GM21825 (cell line): ENCODE measurements around the gene CLIP1.
"Not testable (repeated sequence)": the region's sequence is repeated elsewhere in the genome, so short reads cannot be mapped to it uniquely, and the experiment has no call there.

ENCODE experiments used
- ATAC-seq: cut with Tn5 transposase; IDR thresholded peaks from one replicate; pipeline ENCODE4 v1.9.1; 2021; ENCODE audit warnings: mild to moderate bottlenecking, moderate library complexity; ENCODE audit not compliant: unreplicated experiment

The CLIP1 gene

DNA sequence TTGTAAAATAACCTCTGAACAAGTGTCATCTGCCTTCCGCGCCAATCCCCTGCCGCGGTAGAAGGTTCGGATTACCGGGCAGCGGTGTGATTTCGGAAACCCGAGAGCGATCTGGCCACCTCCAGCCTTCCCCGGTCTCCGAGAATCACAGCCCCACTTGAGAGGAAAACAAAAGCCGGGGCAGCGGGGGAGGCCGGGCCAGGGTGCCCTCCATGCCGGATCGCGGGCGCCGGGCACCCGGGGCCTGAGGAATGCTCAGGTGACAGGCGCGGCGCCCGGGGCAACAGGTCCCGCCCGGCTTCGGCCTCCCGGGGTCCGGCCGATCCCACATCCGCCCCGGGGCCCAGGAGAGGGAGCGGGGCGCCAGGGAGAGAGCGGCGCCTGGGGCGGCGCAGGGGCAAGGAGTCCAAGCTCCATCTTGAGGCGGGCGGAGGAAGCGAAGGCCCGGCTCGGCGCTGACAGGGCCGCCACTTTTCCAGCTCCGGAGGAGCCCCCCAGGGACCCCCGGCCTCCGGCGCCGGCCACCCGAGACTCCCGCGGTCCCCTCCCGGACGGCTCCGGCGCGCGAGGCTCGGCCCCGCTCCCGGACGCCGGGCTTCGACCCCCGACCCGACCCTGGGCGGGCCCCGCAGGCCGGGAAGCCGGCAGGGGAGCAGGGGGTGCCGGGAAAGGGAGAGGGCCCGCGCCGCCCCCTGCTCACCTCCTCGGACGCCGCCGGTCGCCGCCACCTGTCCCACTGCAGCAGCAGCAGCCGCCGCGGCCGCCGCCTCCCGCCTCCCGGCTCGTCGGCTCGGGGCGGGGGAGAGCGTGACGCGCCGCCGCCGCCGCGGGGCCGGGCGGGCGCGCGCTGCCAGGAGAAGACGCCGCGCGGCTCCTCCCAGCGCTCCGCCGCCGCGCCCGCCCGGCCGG, at the start of gene CLIP1:
Gene CLIP1, minus strand, starts transcription at position 849 of the 909 bp plus-strand sequence. CDS start 42,217 bp downstream, outside the sequence.
- no peak for ATAC-seq

DNA sequence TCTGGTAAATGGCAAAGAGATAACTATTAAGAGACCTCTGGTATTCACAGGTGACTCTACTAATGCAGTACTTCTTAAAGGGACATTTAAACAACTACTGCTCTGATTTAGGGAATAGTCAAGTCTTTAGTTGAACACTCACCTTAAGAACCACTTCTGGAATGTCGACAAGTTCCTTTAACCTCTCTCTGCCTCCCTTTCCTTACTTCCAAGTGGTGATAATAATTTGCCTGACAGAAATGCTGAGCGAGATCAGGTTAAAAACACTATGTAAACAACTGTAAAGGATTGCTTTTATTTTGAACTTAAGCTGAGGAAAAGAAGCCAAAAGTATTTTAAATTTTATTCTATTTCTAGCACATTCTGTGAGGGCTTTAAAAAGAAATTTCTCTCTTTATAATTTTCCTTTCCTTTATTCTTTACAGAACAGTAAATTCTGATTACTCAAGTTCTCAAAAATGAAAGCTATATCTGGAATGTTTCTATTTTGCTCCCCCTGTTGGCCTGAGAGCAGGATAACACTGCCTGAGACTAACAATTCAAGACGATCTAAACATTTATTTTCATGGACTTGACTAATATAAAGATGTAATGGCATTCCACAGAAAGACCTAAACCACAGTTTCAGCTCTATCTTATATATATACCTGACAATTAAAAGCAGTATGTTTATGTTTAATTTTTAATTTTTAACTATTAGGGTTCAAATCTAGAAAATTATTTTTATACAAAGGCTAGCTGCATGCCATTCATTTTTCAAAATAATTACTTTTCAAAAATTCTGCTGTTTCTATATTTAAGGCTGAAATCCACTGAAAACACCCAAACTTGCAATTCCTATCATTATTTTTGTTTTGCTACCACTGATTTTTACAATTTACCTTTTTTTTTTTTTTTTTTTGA, 49.1 kb upstream of the CLIP1 start:
- ATAC-seq = no peak

DNA sequence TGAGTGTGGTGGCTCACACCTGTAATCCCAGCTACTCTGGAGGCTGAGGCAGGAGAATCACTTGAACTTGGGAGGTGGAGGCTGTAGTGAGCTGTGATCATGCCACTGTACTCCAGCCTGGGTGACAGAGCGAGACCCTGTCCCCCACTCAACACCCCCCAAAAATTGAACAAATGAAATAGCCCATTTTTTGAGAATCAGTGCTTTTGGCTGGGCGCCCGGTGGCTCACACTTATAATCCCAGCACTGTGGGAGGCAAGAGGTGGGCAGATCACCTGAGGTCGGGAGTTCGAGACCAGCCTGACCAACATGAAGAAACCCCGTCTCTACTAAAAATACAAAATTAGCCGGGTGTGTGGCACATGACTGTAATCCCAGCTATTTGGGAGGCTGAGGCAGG, 48.1 kb upstream of the CLIP1 start:
- ATAC-seq = not testable (repeated sequence)

DNA sequence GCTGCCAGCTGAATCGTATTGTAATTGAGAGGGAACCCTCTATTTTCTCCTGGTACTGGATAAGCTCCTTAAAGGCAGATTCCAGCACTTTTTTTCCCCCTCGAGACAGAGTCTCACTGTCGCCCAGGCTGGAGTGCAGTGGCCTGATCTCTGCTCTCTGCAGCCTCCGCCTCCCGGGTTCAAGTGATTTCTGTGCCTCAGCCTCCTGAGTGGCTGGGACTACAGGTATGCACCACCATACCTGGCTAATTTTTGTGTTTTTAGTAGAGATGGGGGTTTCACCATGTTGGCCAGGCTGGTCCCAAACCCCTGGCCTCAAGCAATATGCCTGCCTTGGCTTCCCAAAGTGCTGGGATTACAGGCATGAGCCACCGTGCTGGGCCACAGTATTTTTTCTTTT, 47.4 kb upstream of the CLIP1 start:
- ATAC-seq = not testable (repeated sequence)

DNA sequence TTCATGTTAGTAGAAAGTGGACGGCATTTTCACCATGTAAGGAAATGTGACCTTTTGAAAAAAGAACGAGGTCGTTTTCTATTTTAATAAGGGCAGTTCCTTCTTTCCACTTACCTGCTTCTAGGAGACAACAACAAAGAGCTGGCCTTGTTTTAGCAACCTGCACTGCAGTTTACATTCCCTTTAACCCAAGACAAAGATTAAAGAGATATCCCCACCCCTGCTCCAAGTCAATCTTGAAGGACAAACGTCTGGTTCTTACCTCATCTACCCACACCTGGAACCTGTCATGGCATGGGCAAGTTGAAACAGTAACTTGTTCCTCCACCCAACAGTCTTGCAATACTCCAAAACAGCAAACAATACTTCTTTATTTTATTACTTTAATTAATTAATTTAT, 45.5 kb upstream of the CLIP1 start:
- no peak for ATAC-seq

DNA sequence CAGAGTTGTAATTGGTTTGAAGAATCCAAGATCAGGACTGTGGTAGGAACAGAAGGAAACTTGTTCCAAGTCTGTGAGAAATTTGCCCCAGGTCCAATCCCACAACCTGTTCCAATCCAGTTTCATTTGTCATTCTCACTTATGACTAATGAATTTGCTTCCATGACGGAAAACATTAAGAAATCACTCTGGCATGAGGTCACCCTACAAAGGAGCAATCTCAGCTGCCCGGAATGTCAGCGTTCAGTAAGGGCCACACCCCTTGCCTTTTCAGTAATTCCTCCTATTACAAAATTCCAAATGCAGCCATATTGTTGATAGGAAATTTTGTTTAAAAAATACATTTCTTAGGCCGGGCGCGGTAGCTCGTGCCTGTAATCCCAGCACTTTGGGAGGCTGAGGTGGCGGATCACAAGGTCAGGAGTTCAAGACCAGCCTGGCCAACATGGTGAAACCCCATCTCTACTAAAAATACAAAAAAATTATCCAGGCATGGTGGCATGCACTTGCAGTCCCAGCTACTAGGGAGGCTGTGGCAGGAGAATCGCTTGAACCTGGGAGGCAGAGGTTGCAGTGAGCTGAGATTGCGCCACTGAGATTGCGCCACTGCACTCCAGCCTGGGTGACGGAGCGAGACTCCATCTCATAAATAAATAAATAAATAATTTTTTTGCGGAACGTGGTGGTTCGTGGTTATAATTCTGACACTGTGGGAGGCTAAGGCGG, 42.0 kb upstream of the CLIP1 start:
- ATAC-seq = not testable (repeated sequence)

DNA sequence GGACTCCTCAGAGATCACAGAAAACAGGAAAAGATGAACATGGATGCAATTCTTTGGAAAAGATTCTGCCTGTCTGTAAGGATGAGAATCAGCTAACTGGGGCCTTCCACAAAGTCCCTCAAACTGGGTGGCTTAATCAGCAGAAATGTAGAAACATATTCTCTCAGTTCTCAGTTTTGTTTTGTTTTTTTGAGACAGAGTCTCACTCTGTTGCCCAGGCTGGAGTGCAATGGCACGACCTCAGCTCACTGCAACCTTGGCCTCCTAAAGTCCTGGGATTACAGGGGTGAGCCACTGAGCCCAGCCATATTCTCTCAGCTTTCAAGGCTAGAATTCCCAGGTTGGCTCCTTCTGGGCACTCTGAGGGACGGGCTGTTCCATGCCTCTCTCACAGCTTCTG, 38.2 kb upstream of the CLIP1 start:
- ATAC-seq = no peak

DNA sequence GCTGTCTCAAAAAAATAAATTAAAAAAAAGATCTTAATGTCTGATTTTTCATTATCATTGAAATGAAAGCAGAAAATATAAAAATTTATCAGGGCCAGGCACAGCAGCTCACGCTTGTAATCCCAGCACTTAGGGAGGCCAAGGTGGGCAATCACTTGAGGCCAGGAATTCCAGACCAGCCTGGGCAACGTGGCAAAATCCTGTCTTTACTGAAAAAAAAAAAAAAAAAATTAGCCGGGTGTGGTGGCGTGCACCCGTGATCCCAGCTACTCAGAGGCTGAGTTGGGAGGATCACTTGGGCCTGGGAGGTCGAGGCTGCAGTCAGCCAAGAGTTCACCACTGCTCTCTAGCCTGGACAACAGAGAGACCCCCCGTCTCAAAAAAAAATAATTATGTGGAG, 37.6 kb upstream of the CLIP1 start:
- no peak for ATAC-seq

DNA sequence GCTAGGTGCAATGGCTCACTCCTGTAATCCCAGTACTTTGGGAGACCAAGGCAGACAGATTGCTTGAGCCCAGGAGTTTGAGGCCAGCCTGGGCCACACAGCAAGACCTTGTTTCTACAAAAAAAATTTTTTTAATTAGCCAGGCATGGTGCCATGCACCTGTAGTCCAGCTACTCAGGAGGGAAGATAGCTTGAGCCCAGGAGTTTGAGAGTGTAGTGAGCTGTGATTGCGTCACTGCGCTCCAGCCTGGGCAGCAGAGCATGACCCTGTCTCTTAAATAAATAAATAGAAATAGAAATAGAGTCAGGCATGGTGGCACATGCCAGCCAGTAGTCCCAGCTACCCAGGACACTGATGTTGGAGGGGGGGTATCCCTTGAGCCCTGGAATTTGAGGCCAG, 36.7 kb upstream of the CLIP1 start:
- ATAC-seq = no peak

DNA sequence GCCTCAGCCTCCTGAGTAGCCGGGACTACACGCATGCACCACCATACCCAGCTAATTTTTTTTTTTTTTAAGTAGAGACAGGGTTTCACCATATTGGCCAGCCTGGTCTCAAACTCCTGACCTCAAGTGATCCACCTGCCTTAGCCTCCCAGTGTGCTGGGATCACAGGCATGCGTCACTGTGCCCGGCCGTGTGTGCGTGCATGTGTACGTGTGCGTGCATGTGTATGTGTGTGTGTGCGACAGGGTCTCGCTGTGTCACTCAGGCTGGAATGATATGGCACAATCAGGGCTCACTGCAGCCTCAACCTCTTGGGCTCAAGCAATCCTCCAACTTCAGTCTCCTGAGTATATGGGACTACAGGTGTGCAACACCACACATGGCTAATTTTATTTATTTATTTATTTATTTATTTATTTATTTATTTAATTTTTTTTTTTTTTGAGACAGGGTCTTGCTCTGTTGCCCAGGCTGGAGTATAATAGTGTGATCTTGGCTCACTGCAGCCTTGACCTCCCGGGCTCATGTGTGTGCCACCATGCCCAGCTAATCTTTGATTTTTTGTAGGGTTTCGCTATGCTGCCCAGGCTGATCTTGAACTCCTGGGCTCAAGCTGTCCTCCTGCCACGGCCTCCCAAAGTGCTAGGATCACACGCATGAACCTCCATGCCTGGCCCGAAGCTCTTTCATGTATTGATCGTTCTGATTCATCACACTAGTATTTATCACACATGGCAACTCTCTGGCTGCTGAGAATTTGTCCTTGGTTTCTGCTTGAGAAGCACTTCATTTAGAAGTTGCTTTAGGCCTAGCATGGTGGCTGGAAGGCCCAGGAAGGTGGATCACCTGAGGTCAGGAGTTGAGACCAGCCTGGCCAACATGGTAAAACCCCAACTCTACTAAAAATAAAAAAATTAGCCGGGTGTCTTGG, 35.9 kb upstream of the CLIP1 start:
- ATAC-seq = no peak

DNA sequence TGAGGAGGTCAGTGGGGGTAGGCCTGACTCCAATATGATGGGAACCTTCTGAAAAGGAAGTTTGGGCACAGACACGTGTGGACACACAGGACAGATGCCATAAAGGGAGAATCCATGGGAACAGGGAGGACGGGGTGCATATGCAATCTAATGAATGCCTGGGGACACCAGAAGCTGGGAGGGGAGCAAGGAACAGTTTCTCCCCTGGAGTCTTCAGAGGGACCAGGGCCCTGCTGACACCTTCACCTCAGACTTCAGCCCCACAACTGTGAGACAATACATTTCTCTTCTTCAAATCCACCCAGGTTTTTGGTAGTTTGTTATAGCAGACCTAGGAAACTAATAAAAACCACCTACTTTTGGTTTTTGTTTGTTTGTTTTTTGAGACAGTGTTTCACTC, 35.2 kb upstream of the CLIP1 start:
- no peak for ATAC-seq

DNA sequence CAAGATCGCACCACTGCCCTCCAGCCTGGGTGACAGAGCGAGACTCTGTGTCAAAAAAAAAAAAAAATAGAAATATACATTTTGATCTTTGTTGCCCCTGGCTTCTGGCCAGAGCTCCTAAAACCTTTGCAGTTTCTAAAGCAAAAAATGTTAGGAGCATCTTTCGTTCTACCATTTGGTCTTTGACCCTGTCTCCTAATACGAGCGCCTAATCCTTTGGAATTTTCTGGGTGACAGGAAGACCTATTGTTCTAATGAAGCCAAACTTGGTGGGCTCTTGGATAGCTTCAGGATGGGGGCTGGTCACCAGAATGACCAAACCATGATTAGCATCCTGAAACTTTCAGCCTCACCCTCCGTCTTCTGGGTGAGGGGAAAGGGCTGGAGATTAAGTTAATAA, 32.3 kb upstream of the CLIP1 start:
- no peak for ATAC-seq

DNA sequence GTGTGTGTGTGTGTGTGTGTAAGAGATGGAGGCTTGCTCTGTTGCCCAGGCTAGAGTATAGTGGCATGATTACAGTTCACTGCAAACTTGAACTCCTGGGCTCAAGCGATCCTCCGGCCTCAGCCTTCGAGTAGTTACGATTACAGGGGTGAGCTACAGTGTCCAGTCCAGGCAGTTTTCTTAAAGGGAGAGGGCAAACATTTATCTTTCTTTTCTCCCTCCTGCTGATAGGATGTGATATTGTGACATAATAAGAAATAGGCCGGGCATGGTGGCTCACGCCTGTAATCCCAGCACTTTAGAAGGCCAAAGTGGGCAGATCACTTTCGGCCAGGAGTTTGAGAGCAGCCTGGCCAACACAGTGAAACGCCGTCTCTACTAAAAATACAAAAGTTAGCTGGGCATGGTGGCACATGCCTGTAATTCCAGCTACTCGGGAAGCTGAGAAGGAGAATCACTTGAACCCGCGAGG, 31.8 kb upstream of the CLIP1 start:
- no peak for ATAC-seq

DNA sequence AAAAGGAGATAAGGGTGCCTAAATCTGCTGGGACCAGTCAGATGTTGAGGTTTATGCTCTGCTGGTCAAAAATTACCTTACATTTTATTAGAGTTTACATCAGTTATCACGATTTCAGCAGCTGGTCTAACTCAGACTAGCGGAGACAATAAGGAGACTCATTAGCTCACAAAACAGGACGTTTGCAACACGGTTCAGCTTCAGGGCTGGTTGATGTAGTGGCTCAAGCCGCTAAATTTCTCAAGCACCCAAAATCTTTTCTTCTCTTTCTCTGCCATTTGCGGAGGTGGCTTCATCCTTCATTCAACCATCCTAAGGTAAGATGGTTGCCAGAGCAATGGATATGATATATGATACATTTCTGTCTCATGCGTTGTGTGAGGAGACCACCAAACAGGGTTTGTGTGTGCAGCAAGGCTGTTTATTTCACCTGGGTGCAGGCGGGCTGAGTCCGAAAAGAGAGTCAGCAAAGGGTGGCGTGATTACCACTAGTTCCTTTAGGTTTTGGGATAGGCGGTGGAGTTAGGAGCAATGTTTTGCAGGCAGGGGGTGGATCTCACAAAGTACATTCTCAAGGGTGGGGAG, 30.3 kb upstream of the CLIP1 start:
- ATAC-seq = no peak

DNA sequence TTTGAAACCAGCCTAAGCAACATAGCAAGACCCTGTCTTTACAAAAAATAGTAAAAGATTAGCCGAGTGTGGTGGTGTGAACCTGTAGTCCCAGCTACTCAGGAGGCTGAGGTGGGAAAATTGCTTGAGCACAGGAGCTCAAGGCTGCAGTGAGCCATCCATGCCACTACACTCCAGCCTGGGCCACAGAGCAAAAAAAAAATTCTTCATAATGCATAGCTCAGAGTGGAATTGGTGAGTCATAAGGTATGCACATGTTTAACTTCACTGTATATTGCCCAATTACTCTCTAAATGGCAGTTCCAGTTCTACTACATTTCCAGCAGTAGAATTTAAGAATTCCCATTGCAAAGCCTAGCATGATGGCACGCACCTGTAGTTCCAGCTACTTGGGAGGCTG, 26.8 kb upstream of the CLIP1 start:
- no peak for ATAC-seq

DNA sequence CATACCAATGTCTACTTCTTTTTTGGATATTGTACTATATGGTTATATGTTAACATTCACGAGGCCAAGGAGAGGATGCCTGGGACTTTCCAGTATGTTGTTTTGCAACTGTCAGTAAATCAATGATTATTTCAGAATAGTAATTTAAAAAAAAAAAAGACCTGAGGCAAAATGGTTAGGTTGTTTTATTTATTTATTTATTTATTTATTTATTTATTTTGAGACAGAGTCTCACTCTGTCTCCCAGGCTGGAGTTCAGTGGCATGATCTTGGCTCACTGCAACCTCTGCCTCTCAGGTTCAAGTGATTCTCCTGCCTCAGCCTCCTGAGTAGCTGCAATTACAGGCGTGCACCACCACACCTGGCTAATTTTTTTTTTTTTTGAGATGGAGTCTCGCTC, 25.4 kb upstream of the CLIP1 start:
- not testable (repeated sequence) for ATAC-seq

DNA sequence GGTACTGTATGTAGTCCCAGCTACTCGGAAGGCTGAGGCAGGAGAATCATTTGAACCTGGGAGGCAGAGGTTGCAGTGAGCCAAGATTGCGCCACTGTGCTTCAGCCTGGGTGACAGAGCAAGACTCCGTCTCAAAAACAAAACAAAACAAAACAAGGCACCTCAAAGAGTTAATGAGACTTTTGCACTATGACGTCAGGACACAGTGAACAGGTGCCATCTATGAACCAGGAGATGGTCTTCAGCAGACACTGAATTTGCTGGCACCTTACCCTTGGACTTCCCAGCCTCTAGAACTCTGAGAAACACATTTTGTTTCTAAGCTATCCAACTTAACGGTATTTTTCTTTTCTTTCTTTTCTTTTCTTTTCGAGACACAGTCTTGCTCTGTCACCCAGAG, 23.9 kb upstream of the CLIP1 start:
- ATAC-seq = not testable (repeated sequence)

DNA sequence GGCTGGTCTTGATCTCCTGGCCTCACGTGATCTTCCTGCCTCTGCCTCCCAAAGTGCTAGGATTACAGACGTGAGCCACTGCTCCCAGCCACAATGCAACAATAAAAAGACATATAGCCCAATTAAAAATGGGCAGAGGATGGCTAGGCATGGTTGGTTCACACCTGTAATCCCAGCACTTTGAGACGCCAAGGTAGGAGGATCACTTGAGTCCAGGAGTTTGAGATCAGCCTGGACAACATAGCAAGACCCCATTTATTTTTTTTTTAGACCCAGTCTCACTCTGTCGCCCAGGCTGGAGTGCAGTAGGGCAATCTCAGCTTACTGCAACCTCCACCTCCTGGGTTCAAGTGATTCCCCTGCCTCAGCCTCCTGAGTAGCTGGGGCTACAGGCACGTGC, 21.6 kb upstream of the CLIP1 start:
- ATAC-seq = not testable (repeated sequence)

DNA sequence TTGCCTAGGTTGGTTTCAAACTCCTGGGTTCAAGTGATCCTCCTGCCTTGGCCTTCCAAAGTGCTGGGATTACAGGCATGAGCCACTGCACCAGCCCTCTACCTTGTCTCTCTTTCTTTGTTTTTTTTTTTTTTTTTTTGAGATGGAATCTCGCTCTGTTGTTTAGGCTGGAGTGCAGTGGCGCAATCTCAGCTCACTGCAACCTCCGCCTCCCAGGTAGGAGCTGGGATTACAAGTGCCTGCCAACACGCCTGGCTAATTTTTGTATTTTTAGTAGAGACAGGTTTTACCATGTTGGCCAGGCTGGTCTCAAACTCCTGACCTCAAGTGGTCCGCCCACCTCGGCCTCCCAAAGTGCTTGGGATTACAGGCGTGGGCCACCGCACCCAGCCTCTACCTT, 16.4 kb upstream of the CLIP1 start:
- ATAC-seq = not testable (repeated sequence)
